ENCODE measurements around the gene TFF1. TPM values are rescaled to one million over a fixed set of nuclear protein-coding genes. Genes with fewer than 3 reads are reported as not detected.

TFF1 gene
- total and polyA plus RNA-seq, 2 experiments from 2014 or later, result not detected

DNA sequence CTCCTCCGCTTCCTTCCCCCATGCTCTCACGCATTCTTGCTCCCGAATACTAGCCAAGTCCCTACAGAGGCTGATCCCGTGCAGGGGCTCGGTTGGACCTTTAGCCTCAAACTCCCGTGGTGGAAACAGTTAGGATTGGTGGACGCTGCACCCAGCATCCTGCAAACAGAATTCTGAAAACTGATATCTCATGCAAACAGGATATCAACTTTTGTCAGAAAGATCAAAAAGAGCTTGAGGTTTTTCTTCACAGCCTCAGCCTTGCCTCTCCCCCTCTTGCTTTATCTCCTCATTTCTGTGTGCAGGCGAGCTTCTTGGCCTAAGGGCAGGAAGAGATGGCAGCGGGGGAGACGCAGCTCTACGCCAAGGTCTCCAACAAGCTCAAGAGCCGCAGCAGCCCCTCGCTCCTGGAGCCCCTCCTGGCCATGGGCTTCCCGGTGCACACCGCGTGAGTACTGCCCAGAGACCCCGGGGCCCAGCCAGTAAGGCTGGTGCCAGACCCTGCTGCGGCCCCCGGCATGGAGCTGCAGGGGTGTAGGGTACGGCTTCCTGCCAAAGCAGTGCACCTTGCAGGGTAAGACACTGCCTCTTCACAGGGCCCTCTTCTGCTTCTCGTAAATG, 37.4 kb upstream of the TFF1 start, which contains the start of gene UBASH3A:
UBASH3A (plus strand) TSS at position 292 of the 621 bp plus-strand sequence; CDS start at position 336, 44 bp downstream.
- TF ChIP-seq, protein P1, sequence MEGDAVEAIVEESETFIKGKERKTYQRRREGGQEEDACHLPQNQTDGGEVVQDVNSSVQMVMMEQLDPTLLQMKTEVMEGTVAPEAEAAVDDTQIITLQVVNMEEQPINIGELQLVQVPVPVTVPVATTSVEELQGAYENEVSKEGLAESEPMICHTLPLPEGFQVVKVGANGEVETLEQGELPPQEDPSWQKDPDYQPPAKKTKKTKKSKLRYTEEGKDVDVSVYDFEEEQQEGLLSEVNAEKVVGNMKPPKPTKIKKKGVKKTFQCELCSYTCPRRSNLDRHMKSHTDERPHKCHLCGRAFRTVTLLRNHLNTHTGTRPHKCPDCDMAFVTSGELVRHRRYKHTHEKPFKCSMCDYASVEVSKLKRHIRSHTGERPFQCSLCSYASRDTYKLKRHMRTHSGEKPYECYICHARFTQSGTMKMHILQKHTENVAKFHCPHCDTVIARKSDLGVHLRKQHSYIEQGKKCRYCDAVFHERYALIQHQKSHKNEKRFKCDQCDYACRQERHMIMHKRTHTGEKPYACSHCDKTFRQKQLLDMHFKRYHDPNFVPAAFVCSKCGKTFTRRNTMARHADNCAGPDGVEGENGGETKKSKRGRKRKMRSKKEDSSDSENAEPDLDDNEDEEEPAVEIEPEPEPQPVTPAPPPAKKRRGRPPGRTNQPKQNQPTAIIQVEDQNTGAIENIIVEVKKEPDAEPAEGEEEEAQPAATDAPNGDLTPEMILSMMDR (IDR thresholded peaks at IDR 0.05; ENCODE audit: low read depth, low read length), result no peak
- H3K9me3 ChIP-seq (ENCODE audit: low read depth), result no peaks in the 10 kb centered on the region
- no peaks in the 10 kb centered on the region for H3K36me3 ChIP-seq
- peaks cover 5% of the 10 kb centered on the region for H3K4me1 ChIP-seq (ENCODE audit: low read depth)
- no peaks in the 10 kb centered on the region for H3K27me3 ChIP-seq
- DNase-seq (ENCODE audit: low read depth in 1 of 2, low spot score in 1 of 2), result no peak
- H3K27ac ChIP-seq, result peak within 1 kb of the TSS; percentile 34
- H3K4me3 ChIP-seq, result no peak within 1 kb of the TSS

DNA sequence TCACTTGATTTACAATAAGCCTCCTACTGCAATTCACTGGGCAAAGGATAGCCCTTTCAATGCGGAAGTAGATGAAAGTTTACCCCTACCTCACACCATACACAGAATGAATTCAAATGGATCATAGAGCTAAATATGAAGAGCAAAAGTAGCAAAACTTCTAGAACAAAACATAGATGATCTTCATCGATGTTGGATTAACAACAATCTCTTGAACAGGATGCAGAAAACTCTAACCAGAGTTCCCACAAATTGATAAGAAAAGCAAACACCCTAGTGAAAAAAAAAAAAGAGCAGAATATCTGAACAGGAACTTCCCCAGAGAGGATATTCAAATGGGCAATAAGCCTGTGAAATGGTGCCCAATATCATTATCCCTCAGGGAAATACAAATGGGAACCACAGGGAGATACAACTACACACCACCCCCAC, 35.5 kb upstream of the TFF1 start:
- Histone ChIP-seq H3K27me3 (no peaks in the 10 kb centered on the region), H3K9me3 (ENCODE audit: low read depth) (no peaks in the 10 kb centered on the region), H3K27ac (no peak overlapping the region), H3K36me3 (no peaks in the 10 kb centered on the region), H3K4me3 (no peak overlapping the region), H3K4me1 (ENCODE audit: low read depth) (peaks cover 5% of the 10 kb centered on the region)
- TF ChIP-seq, protein P1 (IDR thresholded peaks at IDR 0.05; ENCODE audit: low read depth, low read length), result no peak
- no peak for DNase-seq (ENCODE audit: low read depth in 1 of 2, low spot score in 1 of 2)

DNA sequence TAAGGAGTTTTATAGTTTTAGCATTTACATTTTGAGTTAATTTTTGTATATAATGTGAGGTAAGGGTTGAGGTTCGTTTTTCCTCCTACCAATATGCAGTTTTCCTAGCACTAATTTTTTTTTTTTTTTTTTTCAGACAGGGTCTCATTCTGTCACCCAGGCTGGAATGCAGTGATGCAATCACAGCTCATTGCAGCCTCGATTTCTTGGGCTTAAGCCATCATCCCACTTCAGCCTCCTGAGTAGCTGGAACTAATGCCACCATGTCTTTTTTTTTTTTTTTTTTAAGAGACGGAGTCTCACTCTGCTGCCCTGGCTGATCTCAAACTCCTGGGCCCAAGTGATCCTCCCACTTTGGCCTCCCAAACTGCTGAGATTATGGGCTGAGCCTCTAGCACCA, 34.8 kb upstream of the TFF1 start:
- Histone ChIP-seq H3K27me3 (no peaks in the 10 kb centered on the region), H3K4me3 (no peak overlapping the region), H3K27ac (no peak overlapping the region), H3K4me1 (ENCODE audit: low read depth) (peaks cover 5% of the 10 kb centered on the region), H3K9me3 (ENCODE audit: low read depth) (no peaks in the 10 kb centered on the region), H3K36me3 (no peaks in the 10 kb centered on the region)
- TF ChIP-seq, protein P1 (IDR thresholded peaks at IDR 0.05; ENCODE audit: low read depth, low read length), result no peak
- DNase-seq (ENCODE audit: low read depth in 1 of 2, low spot score in 1 of 2), result peak in 1 of 2 donors; percentile 36

DNA sequence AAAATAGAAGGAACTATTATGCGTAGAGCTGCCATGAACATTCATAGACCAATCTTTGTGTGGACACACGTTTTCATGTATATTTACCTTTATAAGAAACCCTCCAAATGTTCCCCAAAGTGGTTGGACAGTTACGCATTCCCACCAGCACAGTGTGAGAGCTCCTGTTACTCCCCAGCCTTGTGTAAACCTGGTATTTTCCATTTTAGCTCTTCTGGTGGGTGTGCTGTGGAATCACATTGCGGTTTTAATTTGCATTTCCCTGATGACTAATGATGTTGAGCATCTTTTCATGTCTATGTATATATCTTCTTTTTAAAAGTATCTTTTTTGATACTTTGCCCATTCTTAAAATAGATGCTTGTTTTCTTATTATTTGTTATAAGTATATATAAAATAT, 34.2 kb upstream of the TFF1 start:
- no peaks in the 10 kb centered on the region for H3K9me3 ChIP-seq (ENCODE audit: low read depth)
- no peaks in the 10 kb centered on the region for H3K27me3 ChIP-seq
- peaks cover 5% of the 10 kb centered on the region for H3K4me1 ChIP-seq (ENCODE audit: low read depth)
- TF ChIP-seq, protein P1 (IDR thresholded peaks at IDR 0.05; ENCODE audit: low read depth, low read length), result no peak
- H3K36me3 ChIP-seq, result no peaks in the 10 kb centered on the region
- no peak overlapping the region for H3K4me3 ChIP-seq
- DNase-seq (ENCODE audit: low read depth in 1 of 2, low spot score in 1 of 2), result peak in 1 of 2 donors; percentile 6
- H3K27ac ChIP-seq, result no peak overlapping the region

DNA sequence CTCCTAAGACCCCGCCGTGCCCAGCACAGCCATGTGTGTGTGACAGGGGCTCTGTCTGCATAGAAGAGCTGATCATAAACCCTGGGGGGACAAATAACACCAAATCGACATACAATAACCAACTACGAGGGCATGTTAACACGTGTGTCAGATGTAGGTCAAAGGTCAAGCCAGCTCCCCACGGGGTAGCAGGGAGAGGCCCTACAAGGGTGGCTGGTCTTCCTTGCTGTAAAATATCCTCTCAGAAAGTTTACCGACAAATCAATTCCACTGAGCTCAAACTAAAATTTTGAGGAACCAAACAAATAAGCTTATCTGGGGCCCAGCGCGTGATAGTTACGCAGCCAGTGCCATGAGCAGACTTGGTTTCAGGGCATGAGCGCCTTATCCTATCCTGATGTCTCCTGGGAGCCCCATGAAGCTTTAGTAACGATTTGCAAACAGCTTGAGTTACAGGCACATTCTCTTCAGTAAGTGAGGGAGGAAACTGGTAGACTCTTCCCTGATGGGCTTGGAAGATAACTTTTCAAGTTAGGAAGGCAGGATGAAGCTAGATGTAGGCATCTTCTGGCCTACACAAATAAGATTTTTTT, 32.2 kb upstream of the TFF1 start:
- no peak for DNase-seq (ENCODE audit: low read depth in 1 of 2, low spot score in 1 of 2)
- Histone ChIP-seq H3K4me1 (ENCODE audit: low read depth) (no peaks in the 10 kb centered on the region), H3K36me3 (no peaks in the 10 kb centered on the region), H3K4me3 (no peak overlapping the region), H3K27ac (no peak overlapping the region), H3K27me3 (no peaks in the 10 kb centered on the region), H3K9me3 (ENCODE audit: low read depth) (no peaks in the 10 kb centered on the region)
- TF ChIP-seq, protein P1 (IDR thresholded peaks at IDR 0.05; ENCODE audit: low read depth, low read length), result no peak
